ENCODE measurements around the gene RALGPS1.

The RALGPS1 gene

DNA sequence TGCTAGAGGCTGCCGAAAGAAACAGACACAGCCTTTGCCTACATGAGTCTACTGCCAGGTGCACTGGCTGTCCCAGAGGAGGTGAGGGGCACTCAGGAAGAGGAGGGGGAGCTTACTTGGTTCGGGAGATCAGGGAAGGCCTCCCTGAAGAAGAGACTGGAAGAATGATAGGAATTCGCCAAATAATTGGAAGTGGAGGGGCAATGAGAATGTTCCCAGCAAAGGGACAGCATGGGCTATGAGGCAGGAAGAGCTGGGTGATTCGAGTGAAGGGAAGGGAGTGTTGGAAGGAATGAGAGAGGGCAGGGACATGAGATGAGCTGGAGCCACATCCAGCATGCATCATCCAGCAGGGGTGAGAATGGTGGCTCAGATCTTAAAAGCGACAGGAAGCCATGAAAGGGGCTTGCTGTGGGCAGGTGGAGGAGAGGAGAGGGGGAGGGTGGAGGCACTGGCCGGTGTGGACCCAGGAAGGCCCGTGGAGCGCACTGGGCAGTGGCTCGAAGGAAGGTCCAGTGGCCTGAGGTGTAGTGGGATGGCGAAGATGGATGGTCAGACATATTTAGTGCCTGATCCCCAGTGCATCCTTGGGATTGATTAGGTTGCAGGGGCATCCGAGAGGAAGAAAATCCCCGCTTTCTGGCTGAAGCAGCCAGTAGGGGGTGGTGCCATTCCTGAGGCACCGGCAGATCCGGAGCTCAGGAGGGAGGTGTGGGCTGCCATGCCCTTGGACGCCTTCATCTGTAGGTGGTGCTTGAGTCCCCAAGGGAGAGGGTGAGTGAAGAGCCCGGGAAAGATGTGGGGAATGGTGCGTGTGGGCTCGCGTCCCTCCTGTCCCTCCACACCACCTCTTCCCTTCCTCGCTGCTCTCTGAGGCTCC, 296.5 kb downstream of the RALGPS1 start:
- in situ Hi-C loops (cut with MboI; ENCODE audit: low sequenced_read_pairs) = loop anchor here (25.0 kb wide), 1 partner anchor 701 kb away; the partner anchor contains the start of gene ST6GALNAC4

DNA sequence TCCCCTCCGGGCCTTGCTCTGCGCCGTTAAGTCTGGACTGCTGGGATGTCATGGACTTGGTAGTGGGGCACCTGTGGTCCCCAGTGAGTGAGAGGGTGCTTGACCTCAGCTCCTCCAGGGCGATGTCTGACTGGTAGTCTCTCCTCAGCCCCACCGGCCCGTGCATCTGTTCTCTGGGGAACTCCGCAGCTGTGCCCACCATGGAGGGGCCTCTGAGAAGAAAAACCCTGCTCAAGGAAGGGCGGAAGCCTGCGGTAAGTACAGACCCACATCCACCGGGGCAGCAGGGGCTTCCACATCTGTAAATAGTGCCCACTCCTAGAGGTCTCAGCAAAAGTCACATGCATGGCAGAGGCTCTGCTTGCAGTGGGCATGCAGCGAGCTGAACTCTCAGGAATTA, 297.4 kb downstream of the RALGPS1 start:
- in situ Hi-C loops (cut with MboI; ENCODE audit: low sequenced_read_pairs) = loop anchor here (25.0 kb wide), 1 partner anchor 700 kb away; the partner anchor contains the start of gene ST6GALNAC4

DNA sequence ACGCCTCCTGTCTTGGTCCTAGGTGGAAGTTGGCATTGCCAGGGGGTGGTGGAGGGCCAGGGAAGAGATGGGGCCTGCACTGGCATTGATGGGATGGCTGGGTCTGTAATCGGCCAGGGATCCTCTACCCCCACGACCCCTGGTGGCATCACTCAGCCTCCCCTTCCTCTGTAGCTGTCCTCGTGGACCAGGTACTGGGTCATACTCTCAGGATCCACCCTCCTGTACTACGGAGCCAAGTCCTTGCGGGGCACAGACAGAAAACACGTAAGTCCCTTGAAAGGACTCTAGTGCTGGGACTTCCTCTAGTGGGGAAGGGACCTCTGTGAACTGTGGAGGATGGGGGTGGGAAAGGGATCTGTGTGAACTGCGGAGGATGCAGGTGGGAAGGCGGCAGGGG, 297.9 kb downstream of the RALGPS1 start:
- in situ Hi-C loops (cut with MboI; ENCODE audit: low sequenced_read_pairs) = loop anchor here (25.0 kb wide), 1 partner anchor 700 kb away; the partner anchor contains the start of gene ST6GALNAC4

DNA sequence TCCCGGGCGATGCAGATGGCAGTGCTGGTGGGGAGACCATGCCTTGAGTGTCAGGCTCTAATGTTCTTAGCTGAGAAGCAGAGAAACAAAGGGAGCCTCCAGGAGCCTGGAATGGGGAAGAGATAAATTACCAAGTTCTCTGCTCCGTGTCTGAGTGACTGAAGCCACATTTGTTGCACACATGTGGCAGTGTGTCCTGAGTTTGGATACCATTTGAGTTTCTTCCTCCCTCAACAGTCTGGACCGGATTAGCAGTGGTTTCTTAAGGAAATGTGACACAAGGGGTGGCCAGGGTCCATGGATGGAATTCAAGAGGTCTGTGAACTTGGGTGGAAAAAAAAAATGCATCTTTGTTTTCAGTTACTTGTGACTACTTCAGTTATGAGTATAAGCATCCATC, 299.3 kb downstream of the RALGPS1 start:
- in situ Hi-C loops (cut with MboI; ENCODE audit: low sequenced_read_pairs) = loop anchor here (25.0 kb wide), 1 partner anchor 698 kb away; the partner anchor contains the start of gene ST6GALNAC4

DNA sequence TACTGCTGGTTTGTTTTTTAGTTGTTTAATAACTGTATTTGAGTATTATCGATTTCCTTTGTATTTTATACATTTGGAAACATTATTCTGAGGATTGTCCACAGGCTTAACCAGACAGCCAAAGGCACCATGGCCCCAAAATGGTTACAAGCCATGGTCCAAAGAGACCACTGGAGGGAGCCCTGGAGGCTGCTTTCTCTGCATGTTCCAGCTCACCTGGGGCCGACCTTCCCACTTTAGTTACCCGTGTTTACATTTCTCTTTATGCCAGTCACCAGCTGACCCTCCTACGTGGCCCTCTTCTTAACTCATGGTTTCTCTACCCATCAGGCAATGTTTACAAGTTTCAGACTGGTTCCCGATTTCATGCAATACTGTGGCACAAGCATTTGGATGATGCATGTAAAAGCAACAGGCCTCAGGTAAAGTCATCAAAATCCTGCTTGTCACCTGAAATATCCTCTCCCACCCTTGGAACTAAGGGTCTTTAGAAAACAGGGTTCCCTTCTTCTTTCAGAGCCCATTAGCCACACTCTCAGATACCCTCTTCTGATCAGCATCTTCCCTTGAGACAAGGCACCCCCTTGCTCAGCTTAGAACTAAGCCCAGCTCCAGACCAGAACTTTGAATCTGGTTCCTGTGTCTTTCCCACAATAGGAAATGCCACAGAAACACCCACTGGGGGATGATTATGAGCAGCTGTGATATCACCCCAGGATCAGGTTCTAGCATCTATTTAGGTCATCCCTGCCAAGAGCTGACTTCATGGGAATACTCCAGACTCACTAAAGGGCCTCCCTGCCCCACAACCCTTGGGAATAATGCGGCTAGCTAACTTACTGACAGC, 300.1 kb downstream of the RALGPS1 start:
- in situ Hi-C loops (cut with MboI; ENCODE audit: low sequenced_read_pairs) = loop anchor here (25.0 kb wide), 1 partner anchor 698 kb away; the partner anchor contains the start of gene ST6GALNAC4

GRCh38 chr9:127215268-127216209, 301.0 kb downstream of the RALGPS1 start:
- in situ Hi-C loops (cut with MboI; ENCODE audit: low sequenced_read_pairs) = loop anchor here (25.0 kb wide), 1 partner anchor 697 kb away; the partner anchor contains the start of gene ST6GALNAC4

- in situ Hi-C loops (cut with MboI; ENCODE audit: low sequenced_read_pairs) = loop anchor here (25.0 kb wide), 1 partner anchor 696 kb away; the partner anchor contains the start of gene ST6GALNAC4
Measured at GRCh38 chr9:127216210-127216887, 301.8 kb downstream of the RALGPS1 start.

- in situ Hi-C loops (cut with MboI; ENCODE audit: low sequenced_read_pairs) = loop anchor here (25.0 kb wide), 1 partner anchor 695 kb away; the partner anchor contains the start of gene ST6GALNAC4
Measured at GRCh38 chr9:127216888-127217217, 302.3 kb downstream of the RALGPS1 start.

DNA sequence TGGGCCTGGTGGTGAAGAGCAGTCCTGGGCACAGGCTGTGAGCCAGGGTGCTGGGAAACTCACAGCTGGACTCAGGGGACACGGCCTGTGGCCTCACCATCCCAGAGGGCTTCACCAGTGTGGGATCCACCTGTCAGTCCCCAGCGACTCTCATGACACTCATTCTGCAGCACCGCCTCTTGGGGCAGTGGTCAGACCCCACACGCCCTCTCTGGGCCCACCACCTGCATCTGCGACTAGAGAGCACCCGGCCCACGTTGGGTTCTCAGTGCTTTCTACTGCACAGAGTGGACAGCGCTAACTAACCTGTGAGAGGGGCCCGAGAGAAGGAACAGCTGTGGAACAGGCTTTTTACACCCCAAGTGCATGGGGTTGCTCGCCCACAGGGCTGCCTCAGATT, 304.2 kb downstream of the RALGPS1 start:
- in situ Hi-C loops (cut with MboI; ENCODE audit: low sequenced_read_pairs) = loop anchor here (25.0 kb wide), 1 partner anchor 693 kb away; the partner anchor contains the start of gene ST6GALNAC4

GRCh38 chr9:127219520-127219919, 304.9 kb downstream of the RALGPS1 start:
- in situ Hi-C loops (cut with MboI; ENCODE audit: low sequenced_read_pairs) = loop anchor here (25.0 kb wide), 1 partner anchor 693 kb away; the partner anchor contains the start of gene ST6GALNAC4

- in situ Hi-C loops (cut with MboI; ENCODE audit: low sequenced_read_pairs) = loop anchor here (25.0 kb wide), 1 partner anchor 691 kb away; the partner anchor contains the start of gene ST6GALNAC4
Measured at GRCh38 chr9:127221695-127222094, 307.1 kb downstream of the RALGPS1 start.

GRCh38 chr9:127222388-127223095, 308.0 kb downstream of the RALGPS1 start:
- in situ Hi-C loops (cut with MboI; ENCODE audit: low sequenced_read_pairs) = loop anchor here (25.0 kb wide), 1 partner anchor 690 kb away; the partner anchor contains the start of gene ST6GALNAC4

- in situ Hi-C loops (cut with MboI; ENCODE audit: low sequenced_read_pairs) = loop anchor here (25.0 kb wide), 1 partner anchor 689 kb away; the partner anchor contains the start of gene ST6GALNAC4
Measured at GRCh38 chr9:127223266-127223665, 308.7 kb downstream of the RALGPS1 start.

DNA sequence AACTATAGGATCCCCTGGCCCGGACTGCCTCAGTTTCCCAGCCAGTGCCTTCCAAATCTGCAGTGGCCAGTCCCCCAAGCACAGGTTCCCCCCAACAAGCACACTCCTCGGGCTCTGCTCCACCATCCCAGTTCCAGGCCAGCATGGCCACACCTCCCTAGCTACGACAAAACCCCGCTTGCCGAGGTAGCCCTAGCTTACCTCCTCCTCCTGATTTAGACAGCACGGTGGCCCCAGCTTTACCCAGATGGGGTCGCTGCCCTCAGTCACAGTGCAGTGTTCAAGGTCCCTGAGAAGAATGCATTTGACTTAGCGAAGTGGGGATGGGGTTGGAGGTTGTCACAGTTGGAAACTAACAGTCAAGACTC, 309.2 kb downstream of the RALGPS1 start:
- in situ Hi-C loops (cut with MboI; ENCODE audit: low sequenced_read_pairs) = loop anchor here (25.0 kb wide), 1 partner anchor 689 kb away; the partner anchor contains the start of gene ST6GALNAC4

GRCh38 chr9:127224178-127224882, 309.7 kb downstream of the RALGPS1 start:
- in situ Hi-C loops (cut with MboI; ENCODE audit: low sequenced_read_pairs) = loop anchor here (25.0 kb wide), 1 partner anchor 688 kb away; the partner anchor contains the start of gene ST6GALNAC4

DNA sequence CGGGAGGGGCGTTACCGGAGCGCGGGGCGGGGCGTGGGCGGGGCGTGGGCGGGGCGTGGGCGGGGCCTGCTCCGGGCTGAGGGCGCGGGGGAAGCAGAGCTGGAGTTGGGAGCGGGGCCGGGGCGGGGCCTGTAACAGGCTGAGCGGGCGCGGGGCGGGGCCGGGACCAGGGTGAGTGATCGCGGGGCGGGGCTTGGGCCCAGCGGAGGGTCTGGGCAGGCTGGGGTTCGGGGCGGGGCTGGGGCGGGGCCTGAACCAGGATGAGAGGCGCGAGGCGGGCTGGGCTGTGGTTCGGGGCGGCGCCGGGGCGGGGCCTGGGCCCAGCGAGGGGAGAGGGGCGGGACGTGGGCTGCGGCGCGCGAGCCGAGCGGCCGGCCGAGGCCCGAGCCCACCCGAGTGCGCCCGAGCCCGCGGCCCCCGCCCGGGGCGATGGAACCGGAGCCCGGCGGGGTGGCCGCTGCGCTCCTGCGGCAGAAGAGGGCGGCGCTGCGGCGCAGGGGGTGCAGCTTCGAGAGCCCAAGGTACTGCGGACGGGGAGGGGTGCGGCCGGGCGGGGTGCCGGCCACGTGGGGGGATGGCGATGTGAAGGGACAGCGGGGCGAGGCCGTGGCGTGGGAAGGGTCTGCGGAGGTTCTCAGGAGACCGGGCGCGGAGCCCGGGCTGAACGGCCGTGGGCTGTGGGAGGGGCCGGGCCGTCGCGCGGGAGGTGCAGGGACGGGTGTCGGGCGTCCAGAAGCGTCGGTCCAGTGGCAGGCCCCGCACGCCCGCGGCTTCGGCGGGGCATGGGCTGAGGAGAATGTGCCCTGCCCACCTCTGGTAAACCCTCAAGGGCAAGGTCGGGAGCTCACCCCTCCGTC, 310.5 kb downstream of the RALGPS1 start:
- in situ Hi-C loops (cut with MboI; ENCODE audit: low sequenced_read_pairs) = loop anchor here (25.0 kb wide), 1 partner anchor 687 kb away; the partner anchor contains the start of gene ST6GALNAC4

Measured in HL-60/S4 treated with retinoic acid at 250 ng/mL for 4 days and 3 days (cell line).